ENCODE results near the gene KLHL29. TPM values are rescaled to one million over a fixed set of nuclear protein-coding genes. Genes with fewer than 3 reads are reported as not detected.

The KLHL29 gene
- polyA plus RNA-seq, 3 donors: 0.03 TPM; not detected in 2

- H3K9ac ChIP-seq (ENCODE audit: insufficient read depth, low read length, poor library complexity, severe bottlenecking): no peak overlapping the region
- no peak overlapping the region for H3K27ac Mint-ChIP-seq
- WGBS (ENCODE audit: insufficient coverage): 83% methylated on average over 4 of the region's 9 CpGs
- H3K27me3 ChIP-seq (ENCODE audit: control insufficient read depth in 2 of 2, insufficient read depth in 2 of 2, low read length in 2 of 2): no peaks in the 10 kb centered on the region
- H3K9me3 Mint-ChIP-seq: no peaks in the 10 kb centered on the region
- no peak overlapping the region for H3K4me3 Mint-ChIP-seq
- peaks cover 4 to 14% (median 8%) of the 10 kb centered on the region in 3 donors for H3K27me3 Mint-ChIP-seq (ENCODE audit: low read depth in 3 of 3)
- no peaks in the 10 kb centered on the region for H4K20me1 ChIP-seq (ENCODE audit: insufficient read depth, low read length)
- H3K4me1 ChIP-seq (ENCODE audit: control insufficient read depth in 1 of 2, insufficient read depth in 2 of 2, low read length in 2 of 2): no peaks in the 10 kb centered on the region
- H3K36me3 Mint-ChIP-seq: no peaks in the 10 kb centered on the region
- H3K27ac ChIP-seq (ENCODE audit: low read depth in 1 of 2, low read length in 2 of 2): no peak overlapping the region
- TF ChIP-seq, protein P1, sequence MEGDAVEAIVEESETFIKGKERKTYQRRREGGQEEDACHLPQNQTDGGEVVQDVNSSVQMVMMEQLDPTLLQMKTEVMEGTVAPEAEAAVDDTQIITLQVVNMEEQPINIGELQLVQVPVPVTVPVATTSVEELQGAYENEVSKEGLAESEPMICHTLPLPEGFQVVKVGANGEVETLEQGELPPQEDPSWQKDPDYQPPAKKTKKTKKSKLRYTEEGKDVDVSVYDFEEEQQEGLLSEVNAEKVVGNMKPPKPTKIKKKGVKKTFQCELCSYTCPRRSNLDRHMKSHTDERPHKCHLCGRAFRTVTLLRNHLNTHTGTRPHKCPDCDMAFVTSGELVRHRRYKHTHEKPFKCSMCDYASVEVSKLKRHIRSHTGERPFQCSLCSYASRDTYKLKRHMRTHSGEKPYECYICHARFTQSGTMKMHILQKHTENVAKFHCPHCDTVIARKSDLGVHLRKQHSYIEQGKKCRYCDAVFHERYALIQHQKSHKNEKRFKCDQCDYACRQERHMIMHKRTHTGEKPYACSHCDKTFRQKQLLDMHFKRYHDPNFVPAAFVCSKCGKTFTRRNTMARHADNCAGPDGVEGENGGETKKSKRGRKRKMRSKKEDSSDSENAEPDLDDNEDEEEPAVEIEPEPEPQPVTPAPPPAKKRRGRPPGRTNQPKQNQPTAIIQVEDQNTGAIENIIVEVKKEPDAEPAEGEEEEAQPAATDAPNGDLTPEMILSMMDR (IDR thresholded peaks at IDR 0.05): no peak
- no peaks in the 10 kb centered on the region for H3K36me3 ChIP-seq (replicated peaks in 1 of 2; ENCODE audit: control insufficient read depth in 1 of 2, insufficient read depth in 2 of 2, low read length in 2 of 2)
- H2AFZ ChIP-seq (ENCODE audit: insufficient read depth, low read depth, low read length, poor library complexity, severe bottlenecking): no peak overlapping the region
- H3K4me3 ChIP-seq (replicated peaks in 1 of 3; ENCODE audit: low read depth in 2 of 3, low read length in 3 of 3): no peak overlapping the region
- no peaks in the 10 kb centered on the region for H3K9me3 ChIP-seq (replicated peaks in 1 of 2; ENCODE audit: control insufficient read depth in 1 of 2, insufficient read depth in 1 of 2, low read length in 2 of 2)
- H3K4me1 Mint-ChIP-seq: no peaks in the 10 kb centered on the region
- intact Hi-C loops (cut with micrococcal nuclease): no loop called here
- H3K79me2 ChIP-seq (ENCODE audit: insufficient read depth, low read length): no peaks in the 10 kb centered on the region
- DNase-seq: no peak
- no peak overlapping the region for H3K4me2 ChIP-seq (replicated peaks; ENCODE audit: extremely low read depth, low read length, poor library complexity, severe bottlenecking)
These were observed 36.0 kb downstream of the KLHL29 start for GRCh38 chr2:23420840-23421476.

DNA sequence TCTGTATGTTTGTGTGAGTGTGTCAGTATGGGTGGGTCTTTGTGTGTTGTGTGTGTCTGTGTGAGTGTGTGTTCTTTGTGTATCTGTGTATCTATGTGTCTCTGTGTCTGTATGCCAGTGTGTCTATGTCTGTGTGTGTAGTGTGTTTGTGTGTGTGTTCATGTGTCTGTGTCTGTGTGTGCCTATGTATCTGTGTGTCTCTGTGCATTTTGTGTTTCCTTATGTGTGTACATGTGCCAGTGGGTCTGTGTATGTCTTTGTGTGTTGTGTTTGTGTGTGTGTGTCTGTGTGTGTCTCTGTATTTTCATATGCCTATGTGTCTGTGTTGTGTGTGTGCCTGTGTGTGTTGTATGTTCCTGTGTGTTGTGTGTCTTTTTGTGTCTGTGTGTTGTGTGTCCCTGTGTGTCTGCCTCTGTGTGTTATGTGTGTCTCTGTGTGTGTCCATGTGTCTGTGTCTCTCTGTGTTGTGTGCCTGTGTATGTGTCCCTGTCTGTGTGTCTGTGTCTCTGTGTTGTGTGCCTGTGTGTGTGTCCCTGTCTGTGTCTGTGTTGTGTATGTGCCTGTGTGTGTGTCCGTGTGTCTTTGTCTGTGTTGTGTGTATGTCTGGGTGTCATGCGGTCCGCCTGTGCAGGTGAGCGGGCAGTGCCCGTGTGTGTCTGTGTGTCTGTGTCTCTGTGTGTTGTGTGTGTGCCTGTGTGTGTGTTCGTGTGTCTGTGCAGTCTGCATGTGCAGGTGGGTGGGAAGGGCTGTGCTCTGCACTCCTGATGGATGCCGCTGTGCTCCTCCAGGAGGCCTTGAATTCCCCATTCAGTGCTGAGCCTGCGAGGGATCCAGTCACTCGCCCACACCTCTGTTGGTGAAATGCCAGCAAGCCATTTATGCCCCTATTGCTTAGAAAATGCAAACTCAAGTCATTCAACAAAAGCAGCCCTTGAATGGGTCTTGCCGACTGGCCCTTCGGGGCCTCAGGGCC lies 37.4 kb downstream of the KLHL29 start:
- Histone ChIP-seq H3K4me1 (ENCODE audit: control insufficient read depth in 1 of 2, insufficient read depth in 2 of 2, low read length in 2 of 2) (no peaks in the 10 kb centered on the region), H3K27me3 (ENCODE audit: control insufficient read depth in 2 of 2, insufficient read depth in 2 of 2, low read length in 2 of 2) (no peaks in the 10 kb centered on the region), H3K4me2 (replicated peaks; ENCODE audit: extremely low read depth, low read length, poor library complexity, severe bottlenecking) (no peak overlapping the region), H3K9ac (ENCODE audit: insufficient read depth, low read length, poor library complexity, severe bottlenecking) (no peak overlapping the region), H3K79me2 (ENCODE audit: insufficient read depth, low read length) (no peaks in the 10 kb centered on the region), H3K9me3 (replicated peaks in 1 of 2; ENCODE audit: control insufficient read depth in 1 of 2, insufficient read depth in 1 of 2, low read length in 2 of 2) (no peaks in the 10 kb centered on the region), H3K4me3 (replicated peaks in 1 of 3; ENCODE audit: low read depth in 2 of 3, low read length in 3 of 3) (no peak overlapping the region), H4K20me1 (ENCODE audit: insufficient read depth, low read length) (no peaks in the 10 kb centered on the region), H2AFZ (ENCODE audit: insufficient read depth, low read depth, low read length, poor library complexity, severe bottlenecking) (no peak overlapping the region), H3K36me3 (replicated peaks in 1 of 2; ENCODE audit: control insufficient read depth in 1 of 2, insufficient read depth in 2 of 2, low read length in 2 of 2) (no peaks in the 10 kb centered on the region), H3K27ac (ENCODE audit: low read depth in 1 of 2, low read length in 2 of 2) (no peak overlapping the region)
- Mint-ChIP-seq H3K27ac (no peak overlapping the region), H3K9me3 (no peaks in the 10 kb centered on the region), H3K36me3 (no peaks in the 10 kb centered on the region), H3K4me3 (no peak overlapping the region), H3K4me1 (no peaks in the 10 kb centered on the region), H3K27me3 (ENCODE audit: low read depth in 3 of 3) (peaks cover 2 to 10% (median 10%) of the 10 kb centered on the region in 3 donors)
- TF ChIP-seq, protein P1 (IDR thresholded peaks at IDR 0.05): no peak
- 84% methylated on average over 10 of the region's 11 CpGs for WGBS (ENCODE audit: insufficient coverage)
- no peak for DNase-seq
- intact Hi-C loops (cut with micrococcal nuclease): no loop called here
